ENCODE data around the gene ADCY5. TPM values are rescaled to one million over a fixed set of nuclear protein-coding genes. Genes with fewer than 3 reads are reported as not detected.

ADCY5 gene
- total and polyA plus RNA-seq, 8 donors: 3.4 to 17.6 (median 14.2) TPM

- H3K4me1 ChIP-seq: no peaks in the 10 kb centered on the region
- no peak overlapping the region for H3K4me3 ChIP-seq
- ATAC-seq (no peak), DNase-seq (no peak)
- intact Hi-C loops (cut with DNase I): no loop called here
- H3K27me3 ChIP-seq: no peaks in the 10 kb centered on the region
- H3K9me3 ChIP-seq: no peaks in the 10 kb centered on the region
- no peak overlapping the region for H3K27ac ChIP-seq
- no peak for TF ChIP-seq CTCF (IDR thresholded peaks at IDR 0.05)
- no peaks in the 10 kb centered on the region for H3K36me3 ChIP-seq
Measured at GRCh38 chr3:123405021-123405420, 43.9 kb downstream of the ADCY5 start.

GRCh38 chr3:123404391-123404790, 44.5 kb downstream of the ADCY5 start:
- Histone ChIP-seq H3K27me3 (no peaks in the 10 kb centered on the region), H3K36me3 (no peaks in the 10 kb centered on the region), H3K9me3 (no peaks in the 10 kb centered on the region), H3K27ac (no peak overlapping the region), H3K4me1 (no peaks in the 10 kb centered on the region), H3K4me3 (no peak overlapping the region)
- DNase-seq (no peak), ATAC-seq (no peak)
- no peak for TF ChIP-seq CTCF (IDR thresholded peaks at IDR 0.05)
- intact Hi-C loops (cut with DNase I): no loop called here

DNA sequence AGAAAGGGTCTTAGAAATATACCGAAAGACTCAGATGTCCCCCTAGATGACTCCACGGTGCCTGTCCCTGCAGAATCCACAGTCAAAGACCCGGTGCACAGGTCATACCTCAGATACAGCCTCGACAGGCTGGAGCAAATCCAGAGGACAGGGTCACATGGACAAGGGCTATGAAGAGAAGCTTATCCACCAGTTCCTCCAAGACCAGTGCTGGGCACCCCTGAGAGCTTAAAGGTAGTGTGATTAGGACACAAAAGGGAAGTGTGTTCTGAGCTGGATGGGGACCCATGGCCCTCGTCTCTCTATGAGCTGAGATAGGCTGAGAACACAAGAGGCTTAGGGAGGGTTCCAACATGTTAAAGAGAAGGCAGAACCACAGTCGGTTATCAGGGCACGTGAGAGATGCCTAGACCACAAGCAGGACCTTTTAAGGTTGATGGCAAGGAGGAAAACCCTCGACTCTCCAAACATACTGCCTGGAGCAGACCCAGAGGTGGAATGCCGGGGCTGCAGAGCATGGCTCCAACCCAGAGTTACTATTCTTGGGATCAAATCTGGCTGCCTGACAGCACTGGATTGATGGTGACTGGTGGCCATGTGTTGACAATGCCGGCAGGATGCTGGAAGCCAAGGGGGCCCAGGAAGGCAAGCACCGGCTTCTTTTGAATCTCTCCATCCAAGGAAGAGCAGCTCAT, 46.9 kb downstream of the ADCY5 start:
- ATAC-seq (no peak), DNase-seq (no peak)
- TF ChIP-seq CTCF (IDR thresholded peaks at IDR 0.05): no peak
- Histone ChIP-seq H3K36me3 (no peaks in the 10 kb centered on the region), H3K27me3 (no peaks in the 10 kb centered on the region), H3K27ac (no peak overlapping the region), H3K4me3 (no peak overlapping the region), H3K9me3 (no peaks in the 10 kb centered on the region), H3K4me1 (no peaks in the 10 kb centered on the region)
- intact Hi-C loops (cut with DNase I): no loop called here

- Histone ChIP-seq H3K9me3 (no peaks in the 10 kb centered on the region), H3K4me1 (no peaks in the 10 kb centered on the region), H3K27me3 (no peaks in the 10 kb centered on the region), H3K27ac (no peak overlapping the region), H3K36me3 (no peaks in the 10 kb centered on the region), H3K4me3 (no peak overlapping the region)
- intact Hi-C loops (cut with DNase I): no loop called here
- TF ChIP-seq CTCF (IDR thresholded peaks at IDR 0.05): no peak
- ATAC-seq: no peak
- no peak for DNase-seq
Measured at GRCh38 chr3:123400169-123400568, 48.7 kb downstream of the ADCY5 start.

GRCh38 chr3:123399653-123400052, 49.2 kb downstream of the ADCY5 start:
- no peaks in the 10 kb centered on the region for H3K9me3 ChIP-seq
- intact Hi-C loops (cut with DNase I): no loop called here
- no peak overlapping the region for H3K27ac ChIP-seq
- TF ChIP-seq CTCF (IDR thresholded peaks at IDR 0.05): no peak
- H3K4me1 ChIP-seq: no peaks in the 10 kb centered on the region
- no peaks in the 10 kb centered on the region for H3K36me3 ChIP-seq
- ATAC-seq: no peak
- no peak overlapping the region for H3K4me3 ChIP-seq
- DNase-seq: no peak
- no peaks in the 10 kb centered on the region for H3K27me3 ChIP-seq
